Stomach (tissue), 9 donors: ENCODE data around the gene USP28. TPM values are rescaled to one million over a fixed set of nuclear protein-coding genes. Genes with fewer than 3 reads are reported as not detected.

Source experiments
- DNase-seq, 2 donors: peaks; one replicate each; pipeline versions ENCODE4 v3.0.0 to v3.0.0-alpha.2; 2013 to 2019
- H3K27ac ChIP-seq, 5 donors: fragments of 200-600 bp in 4 of 5; sonication (generic) in 4 of 5; one replicate each; pipeline ENCODE4 v1.5.1; 2013 to 2019; ENCODE audit warnings: mild to moderate bottlenecking in 1 of 5, moderate library complexity in 1 of 5
- H3K27me3 ChIP-seq, 3 donors: fragments of 200-600 bp; sonication (generic); one replicate each; pipeline ENCODE4 v1.5.1; 2017 to 2019; ENCODE audit warnings: mixed run types in 1 of 3
- H3K36me3 ChIP-seq, 4 donors: fragments of 200-600 bp; sonication (generic); 1 replicate in 3 of 4; 2 replicates in 1 of 4; pipeline ENCODE4 v1.5.1; 2016 to 2019
- H3K4me1 ChIP-seq, 4 donors: fragments of 200-600 bp; sonication (generic); one replicate each; pipeline ENCODE4 v1.5.1; 2016 to 2019
- H3K4me3 ChIP-seq, 4 donors: fragments of 200-600 bp; sonication (generic) in 3 of 4; one replicate each; pipeline ENCODE4 v1.5.1; 2016 to 2019; ENCODE audit warnings: mild to moderate bottlenecking in 1 of 4
- H3K9me3 ChIP-seq, 4 donors: fragments of 200-600 bp; sonication (generic); one replicate each; pipeline ENCODE4 v1.5.1; 2016 to 2019
- EP300 ChIP-seq: sonication (generic); formaldehyde crosslinking; IDR thresholded peaks from one replicate; pipeline ENCODE4 v1.6.1; 2017; ENCODE audit warnings: antibody characterized with exemption
- POLR2A ChIP-seq, 4 donors: fragments of 450-650 bp; IDR thresholded peaks; one replicate each; pipeline ENCODE4 v1.6.1; 2016; ENCODE audit warnings: antibody characterized with exemption in 4 of 4, control low read depth in 2 of 4, mild to moderate bottlenecking in 1 of 4, moderate library complexity in 1 of 4
- POLR2AphosphoS5 ChIP-seq, 3 donors: sonication (generic); formaldehyde crosslinking; IDR thresholded peaks; one replicate each; pipeline ENCODE4 v1.6.1; 2016; ENCODE audit warnings: antibody characterized with exemption in 3 of 3
- WGBS, 5 donors: extraction: QIAGEN DNeasy Blood & Tissue Kit in 3 of 5; methylation state at CpG; one replicate each; pipeline versions ENCODE4 v1.1.5 to v1.1.7; 2013 to 2018; 5-methylcytosine and 5-hydroxymethylcytosine counted together
- intact Hi-C: fragments of 100-400 bp; cut with DNase I; formaldehyde crosslinking; loops from one replicate; pipeline ENCODE4 v1.15.1; 2023; ENCODE audit warnings: low total_unique reads
- polyA plus RNA-seq, 3 donors: library from polyadenylated mRNA; stranded (reverse); fragments of 200-250 nt; gene quantifications; one replicate each; pipeline ENCODE4 v1.2.3, GENCODE V29; 2013
- total RNA-seq, 5 donors: library from RNA; depleted of rRNA; stranded (reverse); fragments of >200 nt; gene quantifications; one replicate each; pipeline versions ENCODE4 v1.1.0 to v1.2.3, GENCODE V29; 2014 to 2016
- TF ChIP-seq, protein P1 (sequence below), 7 experiments: fragments of 450-650 bp in 4 of 7; fragments of 200-600 bp in 3 of 7; sonication (generic) in 3 of 7; IDR thresholded peaks; one replicate each; pipeline ENCODE4 v1.5.1; 2016 to 2019; ENCODE audit warnings: antibody characterized with exemption in 7 of 7, control low read depth in 2 of 7, mild to moderate bottlenecking in 1 of 7
- donor health status: healthy with polysubstance abuse.
- donor health status: Bipolar disorder and iron deficiency.
- donor health status: healthy.

USP28 gene
- total and polyA plus RNA-seq, 8 donors = 0.87 to 23.9 (median 8.0) TPM

DNA sequence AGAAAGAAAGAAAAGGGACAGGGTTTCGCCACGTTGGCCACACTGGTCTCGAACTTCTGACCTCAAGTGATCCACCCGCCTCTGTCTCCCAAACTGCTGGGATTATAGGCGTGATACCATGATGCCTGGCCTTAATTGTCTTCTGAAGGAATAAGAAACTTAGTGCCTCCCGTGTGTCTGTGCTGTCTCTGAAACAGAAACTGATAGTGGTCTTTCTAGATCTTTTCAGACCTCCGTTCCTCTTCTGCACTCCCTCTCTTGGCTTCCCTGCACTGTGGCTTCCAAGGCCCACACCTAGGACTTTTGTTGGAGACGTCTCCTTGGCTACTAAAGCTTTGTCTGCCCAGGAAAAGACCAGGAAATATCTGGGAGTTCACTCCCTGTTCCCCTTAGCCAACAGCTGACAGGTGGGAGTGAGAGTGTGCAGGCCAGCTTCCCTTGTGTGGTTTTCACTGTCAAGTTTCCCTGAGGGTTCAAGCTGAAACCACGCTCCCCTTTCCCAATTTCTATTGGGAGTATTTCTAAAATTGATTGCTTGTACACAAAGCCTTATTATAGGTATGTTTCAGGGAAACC, 19.1 kb upstream of the USP28 start:
- no peak for DNase-seq
- H3K4me1 ChIP-seq = no peaks in the 10 kb centered on the region
- H3K9me3 ChIP-seq = no peaks in the 10 kb centered on the region
- WGBS, 5 donors = 60 to 72% (median 65%) methylated on average over 9 of the region's 9 CpGs
- no peaks in the 10 kb centered on the region for H3K27me3 ChIP-seq
- no peak overlapping the region for H3K27ac ChIP-seq
- intact Hi-C loops = no loop called here
- H3K4me3 ChIP-seq = no peak overlapping the region
- TF ChIP-seq POLR2A (IDR thresholded peaks at IDR 0.05) (no peak), POLR2AphosphoS5 (IDR thresholded peaks at IDR 0.05) (no peak), EP300 (no peak)
- TF ChIP-seq, protein P1, sequence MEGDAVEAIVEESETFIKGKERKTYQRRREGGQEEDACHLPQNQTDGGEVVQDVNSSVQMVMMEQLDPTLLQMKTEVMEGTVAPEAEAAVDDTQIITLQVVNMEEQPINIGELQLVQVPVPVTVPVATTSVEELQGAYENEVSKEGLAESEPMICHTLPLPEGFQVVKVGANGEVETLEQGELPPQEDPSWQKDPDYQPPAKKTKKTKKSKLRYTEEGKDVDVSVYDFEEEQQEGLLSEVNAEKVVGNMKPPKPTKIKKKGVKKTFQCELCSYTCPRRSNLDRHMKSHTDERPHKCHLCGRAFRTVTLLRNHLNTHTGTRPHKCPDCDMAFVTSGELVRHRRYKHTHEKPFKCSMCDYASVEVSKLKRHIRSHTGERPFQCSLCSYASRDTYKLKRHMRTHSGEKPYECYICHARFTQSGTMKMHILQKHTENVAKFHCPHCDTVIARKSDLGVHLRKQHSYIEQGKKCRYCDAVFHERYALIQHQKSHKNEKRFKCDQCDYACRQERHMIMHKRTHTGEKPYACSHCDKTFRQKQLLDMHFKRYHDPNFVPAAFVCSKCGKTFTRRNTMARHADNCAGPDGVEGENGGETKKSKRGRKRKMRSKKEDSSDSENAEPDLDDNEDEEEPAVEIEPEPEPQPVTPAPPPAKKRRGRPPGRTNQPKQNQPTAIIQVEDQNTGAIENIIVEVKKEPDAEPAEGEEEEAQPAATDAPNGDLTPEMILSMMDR (IDR thresholded peaks at IDR 0.05) = no peak
- no peaks in the 10 kb centered on the region for H3K36me3 ChIP-seq

DNA sequence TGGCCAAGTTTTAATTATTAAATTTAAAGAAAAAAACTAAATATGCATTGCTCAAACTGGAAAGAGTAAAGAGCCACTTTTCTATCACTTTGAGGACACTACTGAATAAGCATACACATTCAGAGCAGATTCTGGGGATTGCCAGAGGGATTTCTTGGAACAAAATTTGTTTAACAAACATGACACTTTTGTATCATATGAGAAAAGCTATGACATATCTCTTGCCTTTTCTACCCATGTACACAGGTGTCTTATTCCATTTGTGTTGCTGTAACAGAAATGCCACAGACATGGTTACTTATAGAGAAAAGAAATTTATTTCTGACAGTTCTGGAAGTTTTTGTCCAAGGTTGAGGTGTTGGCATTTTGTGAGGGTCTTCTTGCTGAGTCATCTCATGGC, 13.5 kb upstream of the USP28 start:
- Histone ChIP-seq H3K27me3 (no peaks in the 10 kb centered on the region), H3K4me1 (no peaks in the 10 kb centered on the region), H3K4me3 (no peak overlapping the region), H3K9me3 (no peaks in the 10 kb centered on the region), H3K36me3 (no peaks in the 10 kb centered on the region), H3K27ac (no peak overlapping the region)
- intact Hi-C loops = no loop called here
- no peak for DNase-seq
- TF ChIP-seq EP300 (no peak), POLR2AphosphoS5 (IDR thresholded peaks at IDR 0.05) (no peak), POLR2A (IDR thresholded peaks at IDR 0.05) (no peak)
- TF ChIP-seq, protein P1 (IDR thresholded peaks at IDR 0.05) = no peak

DNA sequence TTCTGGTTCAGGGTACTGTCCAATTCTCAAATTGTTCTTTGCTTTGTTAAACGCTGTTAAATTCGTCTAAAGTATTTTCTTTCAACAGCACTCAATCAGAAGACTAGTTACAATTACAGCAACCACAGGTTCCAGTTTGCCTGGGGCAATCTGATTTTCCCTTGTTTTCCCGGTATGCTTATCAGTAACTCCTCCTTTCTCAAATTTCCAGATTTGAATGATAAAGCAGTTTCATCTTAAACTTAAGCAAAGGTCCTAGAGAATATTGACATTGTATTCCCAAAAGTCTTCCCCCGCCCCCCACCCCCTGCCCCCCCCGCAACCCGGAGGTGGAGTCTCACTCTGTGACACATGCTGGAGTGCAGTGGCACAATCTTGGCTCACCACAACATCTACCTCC, 10.5 kb upstream of the USP28 start:
- Histone ChIP-seq H3K9me3 (no peaks in the 10 kb centered on the region), H3K27me3 (no peaks in the 10 kb centered on the region), H3K4me1 (no peaks in the 10 kb centered on the region), H3K27ac (no peak overlapping the region), H3K4me3 (no peak overlapping the region), H3K36me3 (no peaks in the 10 kb centered on the region)
- 31 to 60% (median 40%) methylated on average over 6 of the region's 6 CpGs for WGBS, 5 donors
- TF ChIP-seq EP300 (no peak), POLR2A (IDR thresholded peaks at IDR 0.05) (no peak), POLR2AphosphoS5 (IDR thresholded peaks at IDR 0.05) (no peak)
- TF ChIP-seq, protein P1 (IDR thresholded peaks at IDR 0.05) = no peak
- intact Hi-C loops = no loop called here
- no peak for DNase-seq

DNA sequence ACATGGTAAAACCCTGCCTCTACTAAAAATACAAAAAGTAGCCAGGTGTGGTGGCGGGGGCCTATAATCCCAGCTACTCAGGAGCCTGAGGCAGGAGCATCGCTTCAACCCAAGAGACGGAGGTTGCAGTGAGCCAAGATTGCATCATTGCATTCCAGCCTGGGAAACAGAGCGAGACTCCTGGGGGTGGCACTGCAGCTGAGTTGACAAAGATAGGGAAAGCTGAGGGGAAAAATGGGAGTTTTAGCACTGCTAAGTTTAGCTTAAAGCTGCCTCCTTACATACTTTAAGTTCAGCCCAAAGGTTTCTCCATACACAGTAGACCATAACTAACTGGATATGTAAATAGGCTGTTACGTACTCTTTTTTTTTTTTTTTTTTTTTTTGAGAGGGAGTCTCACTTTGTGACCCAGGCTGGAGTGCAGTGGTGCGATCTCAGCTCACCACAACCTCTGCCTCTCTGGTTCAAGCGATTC, 9.0 kb upstream of the USP28 start:
- no peak for DNase-seq
- 75 to 90% (median 86%) methylated on average over 7 of the region's 7 CpGs for WGBS, 5 donors
- Histone ChIP-seq H3K4me3 (no peak overlapping the region), H3K4me1 (no peaks in the 10 kb centered on the region), H3K9me3 (no peaks in the 10 kb centered on the region), H3K27ac (no peak overlapping the region), H3K27me3 (no peaks in the 10 kb centered on the region), H3K36me3 (no peaks in the 10 kb centered on the region)
- TF ChIP-seq, protein P1 (IDR thresholded peaks at IDR 0.05) = no peak
- TF ChIP-seq EP300 = no peak
- no peak for TF ChIP-seq POLR2A (IDR thresholded peaks at IDR 0.05)
- no peak for TF ChIP-seq POLR2AphosphoS5 (IDR thresholded peaks at IDR 0.05)
- intact Hi-C loops = no loop called here
